OCI-LY1 (cell line): ENCODE measurements around the gene TTC38.

ENCODE experiments used
- CTCF ChIP-seq: fragments of 200-600 bp; sonication (generic), shearing (Covaris generic); IDR thresholded peaks from 2 replicates; pipeline ENCODE4 v1.5.1; 2017; ENCODE audit warnings: mild to moderate bottlenecking, antibody characterized with exemption, low read length, moderate library complexity, mixed read lengths
- EZH2 ChIP-seq: fragments of 200-600 bp; sonication (generic), shearing (Covaris generic); IDR thresholded peaks from 2 replicates; pipeline ENCODE4 v1.8.0; 2017; ENCODE audit warnings: borderline replicate concordance, mixed run types, mild to moderate bottlenecking, antibody characterized with exemption, low read length, moderate library complexity, mixed read lengths

- TF ChIP-seq CTCF (no peak), EZH2 (no peak)
These were observed 25.7 kb upstream of the TTC38 start for GRCh38 chr22:46242076-46242475.
